ENCODE data around the gene AGR2. TPM values are rescaled to one million over a fixed set of nuclear protein-coding genes. Genes with fewer than 3 reads are reported as not detected.

Gene AGR2
- polyA plus RNA-seq, 1 experiment, result 0.60 TPM

DNA sequence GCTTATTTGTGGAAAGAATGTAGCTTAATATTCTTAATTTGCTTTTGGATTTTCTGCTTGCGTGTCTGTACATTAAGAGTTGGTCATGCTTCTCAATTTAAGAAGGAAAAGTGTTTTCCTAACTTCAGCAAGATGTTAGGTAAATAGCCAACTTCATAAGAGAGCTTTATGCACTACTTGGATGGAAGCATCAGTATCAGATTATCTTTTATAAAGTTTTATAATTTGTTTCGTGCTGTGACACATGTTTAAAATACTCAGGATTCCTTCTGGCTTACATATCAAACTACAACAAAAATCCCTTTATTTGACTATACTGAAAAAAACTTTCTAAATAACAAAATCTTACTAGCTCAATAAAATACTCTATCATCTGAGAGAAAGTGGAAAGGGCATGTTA lies 34.8 kb upstream of the AGR2 start:
- Histone ChIP-seq H3K9me3 (ENCODE audit: control insufficient read depth, insufficient read depth, low read length) (no peaks in the 10 kb centered on the region), H3K27me3 (ENCODE audit: control insufficient read depth, insufficient read depth, low read length) (no peaks in the 10 kb centered on the region), H3K27ac (ENCODE audit: low read depth, low read length) (no peak overlapping the region), H3K4me3 (ENCODE audit: low read depth, low read length) (no peak overlapping the region)
- no peak for DNase-seq (ENCODE audit: low read depth, low spot score)
- TF ChIP-seq, protein P1, sequence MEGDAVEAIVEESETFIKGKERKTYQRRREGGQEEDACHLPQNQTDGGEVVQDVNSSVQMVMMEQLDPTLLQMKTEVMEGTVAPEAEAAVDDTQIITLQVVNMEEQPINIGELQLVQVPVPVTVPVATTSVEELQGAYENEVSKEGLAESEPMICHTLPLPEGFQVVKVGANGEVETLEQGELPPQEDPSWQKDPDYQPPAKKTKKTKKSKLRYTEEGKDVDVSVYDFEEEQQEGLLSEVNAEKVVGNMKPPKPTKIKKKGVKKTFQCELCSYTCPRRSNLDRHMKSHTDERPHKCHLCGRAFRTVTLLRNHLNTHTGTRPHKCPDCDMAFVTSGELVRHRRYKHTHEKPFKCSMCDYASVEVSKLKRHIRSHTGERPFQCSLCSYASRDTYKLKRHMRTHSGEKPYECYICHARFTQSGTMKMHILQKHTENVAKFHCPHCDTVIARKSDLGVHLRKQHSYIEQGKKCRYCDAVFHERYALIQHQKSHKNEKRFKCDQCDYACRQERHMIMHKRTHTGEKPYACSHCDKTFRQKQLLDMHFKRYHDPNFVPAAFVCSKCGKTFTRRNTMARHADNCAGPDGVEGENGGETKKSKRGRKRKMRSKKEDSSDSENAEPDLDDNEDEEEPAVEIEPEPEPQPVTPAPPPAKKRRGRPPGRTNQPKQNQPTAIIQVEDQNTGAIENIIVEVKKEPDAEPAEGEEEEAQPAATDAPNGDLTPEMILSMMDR (IDR thresholded peaks at IDR 0.05; ENCODE audit: low read depth, low read length), result no peak
- ChIA-PET CTCF (interaction anchor here (1.1 to 1.5 kb wide), 3 partner anchors 39 to 144 kb away, joined by 3 read pairs; no protein-coding TSS in a partner anchor), POLR2A (no interaction called here)

DNA sequence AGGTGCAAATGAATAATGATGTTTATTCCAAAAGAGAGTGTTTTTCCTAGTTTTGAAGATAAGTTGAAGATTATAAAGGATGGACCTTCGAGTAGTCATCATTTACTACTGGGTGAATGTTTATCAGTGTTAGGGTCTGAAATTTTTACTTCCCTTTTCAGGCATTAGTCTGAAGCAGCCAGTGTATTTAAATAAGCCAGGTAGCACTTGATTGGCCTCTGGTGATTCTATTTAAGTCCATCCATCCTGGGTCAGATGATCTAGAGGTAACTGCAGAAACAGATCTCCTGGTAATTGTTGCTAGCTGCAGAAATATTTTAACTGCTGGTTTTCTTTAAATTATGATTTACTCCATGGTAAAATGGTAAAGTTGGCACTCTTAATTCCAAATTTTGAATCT lies 34.1 kb upstream of the AGR2 start:
- TF ChIP-seq, protein P1 (IDR thresholded peaks at IDR 0.05; ENCODE audit: low read depth, low read length), result no peak
- H3K27me3 ChIP-seq (ENCODE audit: control insufficient read depth, insufficient read depth, low read length), result no peaks in the 10 kb centered on the region
- no peak overlapping the region for H3K4me3 ChIP-seq (ENCODE audit: low read depth, low read length)
- no peak overlapping the region for H3K27ac ChIP-seq (ENCODE audit: low read depth, low read length)
- no peak for DNase-seq (ENCODE audit: low read depth, low spot score)
- no peaks in the 10 kb centered on the region for H3K9me3 ChIP-seq (ENCODE audit: control insufficient read depth, insufficient read depth, low read length)
- ChIA-PET CTCF (interaction anchor here (1.1 to 1.5 kb wide), 4 partner anchors 8 to 144 kb away, joined by 3 read pairs; no protein-coding TSS in a partner anchor), POLR2A (no interaction called here)

DNA sequence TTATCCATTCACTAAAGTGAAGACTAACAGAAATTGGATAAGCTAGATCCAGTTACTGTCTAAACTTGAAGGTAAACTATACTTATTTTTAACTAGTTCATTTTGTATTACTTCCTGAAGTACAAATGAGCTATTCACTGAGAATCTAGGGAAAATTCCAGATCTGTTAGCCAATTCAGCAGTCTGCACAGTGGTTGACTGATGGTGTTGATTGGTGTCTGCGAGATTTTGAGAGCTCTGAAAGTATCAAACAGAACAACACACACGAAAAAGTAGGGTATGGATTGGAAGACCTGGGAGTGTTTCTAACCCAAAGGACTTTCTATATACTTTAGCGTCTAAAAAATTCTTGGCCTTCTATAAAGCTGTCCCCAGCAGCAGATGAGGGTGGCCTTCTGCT lies 33.6 kb upstream of the AGR2 start:
- Histone ChIP-seq H3K27ac (ENCODE audit: low read depth, low read length) (no peak overlapping the region), H3K9me3 (ENCODE audit: control insufficient read depth, insufficient read depth, low read length) (no peaks in the 10 kb centered on the region), H3K4me3 (ENCODE audit: low read depth, low read length) (no peak overlapping the region), H3K27me3 (ENCODE audit: control insufficient read depth, insufficient read depth, low read length) (no peaks in the 10 kb centered on the region)
- TF ChIP-seq, protein P1 (IDR thresholded peaks at IDR 0.05; ENCODE audit: low read depth, low read length), result no peak
- no peak for DNase-seq (ENCODE audit: low read depth, low spot score)
- POLR2A ChIA-PET, result no interaction called here
- CTCF ChIA-PET, result interaction anchor here (1.1 to 1.3 kb wide), 3 partner anchors 9 to 143 kb away, joined by 3 read pairs; no protein-coding TSS in a partner anchor

DNA sequence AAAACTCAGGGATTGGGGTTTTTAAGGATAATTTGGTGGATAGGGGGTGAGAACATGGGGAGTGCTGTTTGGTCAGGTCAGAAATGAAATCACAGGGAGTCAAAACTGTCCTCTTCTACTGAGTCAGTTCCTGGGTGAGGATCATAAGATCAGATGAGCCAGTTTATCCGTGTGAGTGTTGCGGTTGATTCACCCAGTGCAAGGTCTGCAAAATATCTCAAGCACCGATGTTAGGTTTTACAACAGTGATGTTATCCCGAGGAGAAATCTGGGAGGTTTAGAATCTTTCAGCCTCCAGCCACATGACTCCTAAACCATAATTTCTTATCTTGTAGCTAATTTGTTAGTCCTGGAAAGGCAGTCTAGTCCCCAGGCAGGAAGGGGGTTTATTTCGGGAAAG lies 31.7 kb upstream of the AGR2 start:
- no peak overlapping the region for H3K4me3 ChIP-seq (ENCODE audit: low read depth, low read length)

DNA sequence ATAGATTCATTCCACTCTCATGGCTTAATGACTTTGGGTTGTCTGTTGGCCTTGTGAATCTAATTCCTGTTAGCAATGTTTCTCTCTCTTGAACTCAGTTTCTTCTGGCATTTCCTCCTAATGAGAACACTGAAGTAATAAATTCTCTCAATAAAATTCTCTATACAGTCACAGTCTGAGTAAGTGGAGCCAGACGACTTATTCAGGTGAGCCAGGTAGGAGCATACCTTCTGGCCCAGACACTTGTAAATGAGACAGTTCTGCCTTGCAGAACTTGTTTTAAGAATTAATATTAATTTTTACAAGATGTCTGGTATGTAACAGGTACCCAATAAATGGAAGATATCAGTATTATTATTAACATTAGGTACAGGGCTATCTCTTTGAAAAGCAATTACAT lies 28.6 kb upstream of the AGR2 start:
- no peak for DNase-seq (ENCODE audit: low read depth, low spot score)
- Histone ChIP-seq H3K27ac (ENCODE audit: low read depth, low read length) (no peak overlapping the region), H3K4me3 (ENCODE audit: low read depth, low read length) (no peak overlapping the region), H3K9me3 (ENCODE audit: control insufficient read depth, insufficient read depth, low read length) (no peaks in the 10 kb centered on the region), H3K27me3 (ENCODE audit: control insufficient read depth, insufficient read depth, low read length) (no peaks in the 10 kb centered on the region)
- TF ChIP-seq, protein P1 (IDR thresholded peaks at IDR 0.05; ENCODE audit: low read depth, low read length), result no peak
- ChIA-PET POLR2A (no interaction called here), CTCF (no interaction called here)

More for the DNA sequence above, 31.7 kb upstream of the AGR2 start:
- no peak for DNase-seq (ENCODE audit: low read depth, low spot score)
- no peak overlapping the region for H3K27ac ChIP-seq (ENCODE audit: low read depth, low read length)
- POLR2A ChIA-PET, result no interaction called here
- TF ChIP-seq, protein P1 (IDR thresholded peaks at IDR 0.05; ENCODE audit: low read depth, low read length), result no peak
- CTCF ChIA-PET, result interaction anchor here (1.5 kb wide), 2 partner anchors 17 to 35 kb away, joined by 3 to 8 read pairs; no protein-coding TSS in a partner anchor
- H3K9me3 ChIP-seq (ENCODE audit: control insufficient read depth, insufficient read depth, low read length), result no peaks in the 10 kb centered on the region
- H3K27me3 ChIP-seq (ENCODE audit: control insufficient read depth, insufficient read depth, low read length), result no peaks in the 10 kb centered on the region

All from AG04450 (cell line).